ENCODE data around the gene RAP2A.

GRCh38 chr13:97492257-97492656 lies 58.3 kb downstream of the RAP2A start:
- no peak for TF ChIP-seq CTCF (IDR thresholded peaks at IDR 0.05)
- TF ChIP-seq POLR2A (IDR thresholded peaks at IDR 0.05): no peak
- no peak for TF ChIP-seq EP300 (IDR thresholded peaks at IDR 0.05)
